HG03108 (cell line): ENCODE data around the gene NDUFA8.
A peak's percentile ranks its signal among the peaks of the same experiment; 100 is the strongest.

ENCODE experiments used
- ATAC-seq: cut with Tn5 transposase; IDR thresholded peaks from one replicate; pipeline ENCODE4 v1.9.1; 2021; ENCODE audit warnings: moderate library complexity; ENCODE audit not compliant: unreplicated experiment

NDUFA8 gene

GRCh38 chr9:122159026-122159924 is at the start of gene NDUFA8, which contains the start of gene MORN5:
TSS of gene NDUFA8 (minus strand) at chr9:122159779. CDS start at chr9:122159677, 102 bp downstream.
TSS of gene MORN5 (plus strand) at chr9:122159908. CDS start at chr9:122159973, 65 bp downstream.
- ATAC-seq = peak; percentile 91

DNA sequence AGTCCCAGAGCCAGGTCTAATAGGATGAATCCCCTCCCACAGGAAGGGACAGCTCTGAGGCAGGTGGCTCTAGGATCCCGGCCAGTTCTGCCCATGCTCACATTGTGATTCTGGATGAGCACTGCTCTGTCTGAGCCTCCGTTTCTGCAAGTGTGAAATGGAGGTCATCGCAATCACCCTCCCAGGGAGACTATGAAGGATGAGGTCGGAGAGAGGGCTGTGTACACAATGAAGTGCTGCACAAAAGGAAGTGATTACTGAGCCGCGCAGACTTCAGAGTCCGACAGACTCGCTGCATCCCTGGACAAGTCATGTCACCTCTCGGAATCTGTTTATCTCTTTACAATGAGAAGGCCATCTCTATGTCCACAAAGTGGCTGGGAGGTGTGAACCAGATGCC is 47.5 kb upstream of the NDUFA8 start:
- no peak for ATAC-seq

DNA sequence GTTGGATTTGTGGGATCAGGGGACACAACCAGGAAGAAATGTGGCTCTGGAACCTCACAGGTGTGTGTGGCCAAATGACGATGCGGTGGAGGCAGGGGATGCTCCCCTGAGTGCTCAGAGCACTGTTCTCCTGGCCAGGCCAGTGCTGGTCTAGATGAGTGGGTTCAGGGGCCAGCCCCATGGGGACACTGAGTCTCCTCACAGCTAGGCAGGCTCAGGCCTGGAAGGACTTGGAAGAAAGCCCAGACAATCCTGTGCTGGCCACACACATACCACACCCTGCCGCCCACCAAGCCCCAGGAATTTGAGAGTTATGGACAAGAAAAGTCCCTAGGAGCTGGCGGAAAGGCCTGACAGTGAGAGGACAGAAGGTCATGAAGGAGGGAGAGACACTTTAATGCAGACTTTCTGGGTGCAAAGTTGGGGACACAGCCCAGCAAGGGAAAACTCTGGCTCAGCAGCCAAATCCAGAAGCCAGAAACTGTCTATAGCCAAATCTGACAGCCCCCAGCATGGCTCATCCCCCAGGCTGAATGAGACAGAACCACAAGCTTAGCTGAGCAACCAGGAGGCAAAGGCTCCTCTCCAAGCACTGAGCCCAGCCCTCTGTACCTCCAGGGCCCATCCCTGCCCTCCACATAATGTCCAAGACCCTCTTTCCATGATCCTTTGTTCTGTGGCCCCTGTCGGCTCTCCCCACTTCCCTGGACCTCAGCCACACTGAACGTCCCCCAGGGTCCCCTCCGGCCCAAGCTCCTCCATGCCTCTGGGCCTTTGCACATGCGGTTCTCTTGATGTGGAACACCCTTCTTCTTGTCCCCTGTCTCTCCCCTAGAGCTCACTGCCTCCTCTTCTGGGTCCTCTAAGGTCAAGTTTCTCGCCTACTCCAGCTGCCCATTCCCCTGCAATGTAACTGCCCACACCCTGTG is 46.8 kb upstream of the NDUFA8 start:
- no peak for ATAC-seq

GRCh38 chr9:122205176-122205575 is 45.6 kb upstream of the NDUFA8 start:
- ATAC-seq = no peak

DNA sequence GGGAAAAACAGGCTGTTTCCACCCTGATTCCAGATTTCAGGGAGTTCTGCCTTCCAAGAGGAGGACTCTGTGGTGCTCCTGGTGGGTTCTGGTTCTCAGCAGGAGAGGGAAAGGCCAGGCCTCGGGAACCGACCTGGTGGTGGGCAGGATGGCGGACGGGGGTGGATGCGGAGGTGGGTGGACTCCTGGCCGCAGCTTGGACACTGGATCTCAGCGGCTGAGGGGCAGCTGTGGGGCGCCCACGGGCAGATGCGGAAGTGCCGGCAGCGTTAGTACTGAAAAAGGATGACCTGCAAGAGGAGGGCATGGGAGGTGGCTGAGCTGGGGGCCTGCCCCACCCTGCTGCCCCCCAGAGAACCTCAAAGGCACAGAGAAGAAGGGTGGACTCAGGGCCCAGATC is 44.9 kb upstream of the NDUFA8 start:
- no peak for ATAC-seq

DNA sequence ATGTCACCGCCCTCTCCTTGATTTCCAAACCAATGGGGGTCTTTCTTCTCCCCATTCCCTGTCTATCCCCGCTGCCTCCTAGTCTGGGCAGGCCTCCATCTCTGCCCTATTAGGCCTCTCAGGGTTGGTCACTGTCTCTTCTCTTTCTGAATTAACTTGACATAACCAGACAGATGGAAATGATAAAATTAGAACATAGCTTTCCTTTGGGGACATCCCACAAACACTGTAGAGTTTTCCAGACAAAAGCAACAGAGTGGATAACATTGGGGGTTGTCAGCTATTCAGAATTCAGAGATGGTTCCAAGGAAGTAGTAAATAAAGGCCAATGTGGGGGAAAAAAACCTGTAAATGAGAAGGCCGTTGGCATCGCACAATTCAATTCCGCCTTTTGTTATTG is 44.5 kb upstream of the NDUFA8 start:
- no peak for ATAC-seq

DNA sequence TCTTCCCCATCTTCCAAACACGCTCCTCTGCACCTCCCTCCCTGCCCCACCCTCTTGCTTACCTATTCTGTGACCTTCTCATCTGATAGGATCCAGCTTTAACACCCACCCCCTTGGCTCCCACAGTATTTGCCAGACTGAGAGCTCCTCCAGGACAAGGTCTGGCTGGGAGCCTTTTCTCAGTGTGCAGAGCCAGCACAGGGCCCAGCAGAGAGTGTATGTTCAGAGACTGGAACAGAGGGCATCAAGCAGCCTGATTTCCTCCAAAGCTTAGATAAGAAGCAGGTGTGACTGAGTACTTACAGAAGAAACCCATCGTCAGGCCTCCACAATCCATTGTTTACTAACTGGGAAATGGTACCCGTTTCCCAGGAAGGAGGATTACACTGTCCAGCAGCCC is 42.5 kb upstream of the NDUFA8 start:
- ATAC-seq = no peak

DNA sequence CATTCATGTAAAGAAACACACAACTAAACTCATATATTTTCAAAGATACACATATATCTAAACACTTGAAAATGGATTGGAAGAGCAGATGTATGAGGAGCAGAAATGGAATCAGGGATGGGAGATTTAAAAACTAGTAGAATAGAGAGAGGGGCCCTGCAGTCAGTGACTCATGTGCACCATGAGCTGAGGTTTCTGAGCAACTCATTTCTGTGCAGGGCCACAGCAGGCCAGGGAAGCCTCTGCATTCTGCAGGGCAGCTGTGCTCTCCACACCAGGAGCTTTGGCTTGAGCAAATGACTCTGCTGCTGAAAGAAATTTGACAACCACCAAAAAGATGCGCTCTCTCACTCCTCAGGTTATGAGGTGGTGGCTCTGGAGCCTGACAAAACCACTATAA is 42.1 kb upstream of the NDUFA8 start:
- no peak for ATAC-seq

DNA sequence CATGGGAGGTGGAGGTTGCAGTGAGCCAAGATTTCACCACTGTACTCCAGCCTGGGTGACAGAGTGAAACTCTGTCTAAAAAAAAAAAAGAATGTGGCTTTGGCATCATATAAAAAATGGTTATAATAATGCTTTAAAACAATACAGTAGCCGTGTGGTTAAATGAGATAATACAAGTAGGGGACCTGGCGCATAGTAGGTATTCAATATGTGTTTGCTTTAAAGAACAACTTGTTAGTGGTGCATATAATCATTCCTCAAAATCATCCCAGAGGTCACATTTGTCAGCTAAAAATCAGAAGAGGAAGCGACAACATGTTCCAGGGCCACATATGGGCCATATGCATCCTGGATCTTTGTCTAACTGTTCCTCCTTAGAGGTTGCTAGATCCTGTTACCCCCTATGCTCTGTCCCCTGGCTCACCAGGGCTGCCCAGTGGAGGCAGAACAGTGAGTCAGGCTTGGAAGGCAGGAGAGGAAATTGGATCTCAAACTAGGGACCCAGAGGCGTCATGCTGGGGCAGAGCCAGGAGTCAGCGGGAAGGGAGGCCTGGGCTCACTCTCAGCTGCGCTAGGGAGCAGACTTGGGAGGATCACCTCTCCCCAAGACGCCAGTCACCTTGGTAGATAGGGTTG is 41.5 kb upstream of the NDUFA8 start:
- ATAC-seq = no peak

DNA sequence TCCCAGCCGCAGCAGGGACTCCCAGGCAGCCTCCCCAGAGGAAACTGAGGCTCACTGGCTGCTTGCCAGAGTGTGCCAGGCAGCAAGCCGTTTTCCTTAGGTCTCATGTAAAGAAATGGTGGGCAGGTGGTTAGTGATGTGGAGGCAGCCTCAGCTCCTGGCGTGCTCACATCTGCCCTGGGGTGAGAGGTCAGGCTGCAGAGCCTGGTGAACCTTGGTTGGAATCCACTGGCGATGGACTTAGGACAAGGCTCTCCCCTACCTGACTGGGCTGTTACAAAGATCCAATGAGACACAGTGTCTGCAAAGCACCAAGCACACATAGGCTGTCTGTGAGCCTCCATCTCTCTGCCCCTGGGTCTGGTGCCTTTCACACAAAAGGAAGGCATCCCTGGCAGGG is 38.3 kb upstream of the NDUFA8 start:
- ATAC-seq = no peak

DNA sequence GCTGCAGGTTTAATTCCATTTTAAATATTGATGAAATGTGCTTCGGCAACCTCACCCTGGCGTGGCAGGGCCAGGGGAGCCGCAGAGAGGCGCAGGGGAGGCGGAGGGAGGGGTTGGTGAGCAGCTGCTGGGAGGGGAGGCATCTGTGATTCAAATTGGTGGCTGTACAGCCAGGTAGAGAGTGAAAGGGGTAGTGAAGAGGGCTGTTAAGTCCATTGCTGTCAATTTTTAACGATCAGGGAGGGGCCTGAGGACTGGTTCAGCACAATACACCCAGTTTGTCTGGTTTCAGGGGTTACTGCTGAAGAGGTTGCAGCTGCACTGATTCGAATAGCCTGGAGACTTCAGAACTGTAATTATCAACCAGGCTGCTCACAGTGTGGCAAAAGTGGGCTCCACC is 37.8 kb upstream of the NDUFA8 start:
- no peak for ATAC-seq

- ATAC-seq = no peak
Measured at GRCh38 chr9:122195875-122196274, 36.3 kb upstream of the NDUFA8 start.

DNA sequence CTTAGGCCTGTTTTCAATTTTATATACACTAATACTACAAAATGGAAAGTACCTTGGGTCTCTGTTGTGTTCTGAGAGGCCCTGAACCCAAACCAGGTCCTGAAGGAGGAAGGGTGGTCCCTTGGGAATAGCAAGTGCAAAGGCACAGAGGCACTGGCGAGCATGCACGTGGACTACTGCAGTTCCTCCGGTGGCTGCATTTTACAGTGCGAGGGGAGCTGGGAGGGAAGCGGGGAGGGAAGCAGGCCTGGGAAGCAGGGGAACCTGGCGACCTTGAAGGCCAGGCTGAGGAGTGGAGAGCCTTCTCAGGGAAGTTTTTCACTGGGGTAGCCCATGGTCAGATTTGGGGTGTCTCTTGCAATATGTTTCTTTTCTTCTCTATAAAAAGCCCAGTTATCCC is 34.1 kb upstream of the NDUFA8 start:
- no peak for ATAC-seq

GRCh38 chr9:122192914-122193525 is 33.4 kb upstream of the NDUFA8 start:
- ATAC-seq = no peak

GRCh38 chr9:122192261-122192875 is 32.8 kb upstream of the NDUFA8 start:
- ATAC-seq = no peak

- ATAC-seq = no peak
Measured at GRCh38 chr9:122191584-122191983, 32.0 kb upstream of the NDUFA8 start.

DNA sequence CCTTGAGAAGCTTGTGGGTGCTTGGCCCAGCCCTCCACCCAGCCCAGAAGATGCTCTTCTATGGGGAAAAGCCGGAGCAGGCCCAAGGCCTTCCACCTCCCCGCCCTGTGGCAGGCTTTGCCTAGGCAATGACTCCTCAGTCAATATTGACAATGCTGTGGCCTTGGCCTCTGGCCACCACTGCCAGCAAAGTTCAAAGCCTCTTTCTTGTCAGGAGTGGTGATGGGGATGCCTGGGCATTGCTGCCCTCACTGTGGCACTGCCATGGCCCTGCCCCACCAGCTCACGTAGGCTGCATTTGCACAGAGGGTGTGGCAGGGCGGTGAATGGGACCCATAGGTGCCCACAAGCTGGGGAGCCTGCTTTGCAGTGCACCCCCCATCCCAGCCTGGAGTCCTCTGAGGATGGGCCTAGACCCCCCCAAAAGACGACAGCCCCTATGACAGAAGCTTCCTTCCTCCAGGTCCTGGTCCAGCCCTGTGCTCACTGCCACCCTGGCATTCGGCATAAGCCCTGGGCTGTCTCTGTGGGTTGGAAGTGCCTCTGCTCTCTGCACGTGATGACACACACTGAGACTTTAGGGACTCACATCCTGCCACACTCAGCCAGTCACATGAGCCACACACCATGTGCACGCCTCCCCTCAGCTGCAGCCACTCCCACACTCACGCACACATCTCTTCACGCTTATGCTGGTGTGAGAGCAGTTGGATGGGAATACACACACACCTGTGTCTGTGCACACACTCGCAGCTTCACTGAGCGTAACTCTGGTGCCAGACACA is 31.2 kb upstream of the NDUFA8 start:
- no peak for ATAC-seq

DNA sequence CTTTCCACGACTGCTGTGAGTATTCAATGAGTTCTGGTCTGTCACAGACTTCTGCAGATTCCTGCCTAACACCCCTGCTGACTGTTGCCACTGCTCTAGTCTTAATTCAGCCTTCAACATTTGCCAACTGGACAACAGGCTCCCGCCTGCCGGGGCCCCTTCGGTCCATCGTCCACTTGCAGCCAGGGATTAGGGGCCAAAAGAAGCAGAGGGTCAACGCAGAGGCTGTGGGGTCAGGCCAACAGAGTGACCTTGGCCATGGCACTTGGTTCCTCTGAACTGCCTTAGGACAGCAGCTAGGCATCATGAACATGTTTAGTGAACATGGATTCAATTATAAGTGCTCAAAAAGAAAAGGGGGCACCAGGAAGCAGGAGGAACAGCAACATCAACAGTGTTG is 28.8 kb upstream of the NDUFA8 start:
- ATAC-seq = no peak

- no peak for ATAC-seq
Measured at GRCh38 chr9:122186777-122187470, 27.3 kb upstream of the NDUFA8 start.
